ENCODE data around the gene GNG14.
"Not testable (repeated sequence)": the region's sequence is repeated elsewhere in the genome, so short reads cannot be mapped to it uniquely, and the experiment has no call there.

Gene GNG14

GRCh38 chr19:12696366-12697335, 8.9 kb downstream of the GNG14 start, which contains the start of gene FBXW9:
FBXW9 (minus strand) TSS chr19:12696631; CDS start chr19:12696581, 50 bp downstream.
- DNase-seq = peak; percentile 95

DNA sequence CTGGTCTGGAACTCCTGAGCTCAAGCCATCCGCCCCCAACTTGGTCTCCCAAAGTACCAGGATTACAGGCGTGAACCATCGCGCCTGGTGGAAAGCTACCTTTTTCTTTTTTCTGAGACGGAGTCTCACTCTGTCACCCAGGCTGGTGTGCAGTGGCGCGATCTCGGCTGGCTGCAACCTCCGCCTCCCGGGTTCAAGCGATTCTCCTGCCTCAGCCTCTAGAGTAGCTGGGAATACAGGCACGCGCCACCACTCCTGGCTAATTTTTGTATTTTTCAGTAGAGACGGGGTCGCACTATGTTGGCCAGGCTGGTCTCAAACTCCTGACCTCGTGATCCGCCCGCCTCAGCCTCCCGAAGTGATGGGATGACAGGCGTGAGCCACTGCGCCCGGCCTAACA, 9.6 kb downstream of the GNG14 start:
- DNase-seq = not testable (repeated sequence)

GRCh38 chr19:12698138-12698537, 10.3 kb downstream of the GNG14 start:
- no peak for DNase-seq

DNA sequence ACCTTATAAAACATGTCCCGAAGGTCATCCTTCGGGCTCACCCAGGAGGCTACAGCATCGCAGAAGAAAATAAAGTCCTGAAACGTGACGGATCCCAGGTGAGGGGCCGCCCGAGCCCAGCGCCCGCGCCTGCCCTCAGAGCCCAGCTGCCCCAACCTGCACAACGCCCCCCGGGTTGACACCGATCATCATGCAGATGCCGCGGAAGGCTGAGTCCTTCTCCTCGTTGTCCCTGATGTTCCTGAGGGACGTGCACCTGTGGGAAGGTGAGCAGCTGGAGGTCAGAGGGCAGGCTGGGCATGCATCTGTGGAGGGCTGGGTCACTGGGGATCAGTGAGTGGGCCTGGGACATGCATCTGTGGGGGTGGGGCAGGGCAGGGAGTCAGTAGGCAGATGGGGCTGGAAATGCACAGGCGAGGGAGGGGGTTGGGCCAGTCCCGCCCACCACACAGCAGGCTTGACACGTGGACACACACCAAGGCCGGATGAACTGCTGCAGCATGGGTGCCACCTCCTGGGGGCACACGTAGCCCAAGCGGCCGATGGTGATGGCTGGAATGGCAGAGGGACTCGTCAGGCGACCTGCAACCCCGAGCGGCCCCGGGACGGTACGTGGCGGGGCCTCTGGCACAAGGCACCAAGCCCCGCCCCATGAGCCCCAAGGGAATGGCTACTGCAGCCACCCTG, 13.9 kb downstream of the GNG14 start:
- no peak for DNase-seq

GRCh38 chr19:12703046-12703445, 15.2 kb downstream of the GNG14 start:
- no peak for DNase-seq

- no peak for DNase-seq
These were observed 17.4 kb downstream of the GNG14 start for GRCh38 chr19:12705169-12705568.

GRCh38 chr19:12705654-12706331, 18.0 kb downstream of the GNG14 start:
- no peak for DNase-seq

- DNase-seq = no peak
These were observed 18.5 kb downstream of the GNG14 start for GRCh38 chr19:12706332-12706718.

DNA sequence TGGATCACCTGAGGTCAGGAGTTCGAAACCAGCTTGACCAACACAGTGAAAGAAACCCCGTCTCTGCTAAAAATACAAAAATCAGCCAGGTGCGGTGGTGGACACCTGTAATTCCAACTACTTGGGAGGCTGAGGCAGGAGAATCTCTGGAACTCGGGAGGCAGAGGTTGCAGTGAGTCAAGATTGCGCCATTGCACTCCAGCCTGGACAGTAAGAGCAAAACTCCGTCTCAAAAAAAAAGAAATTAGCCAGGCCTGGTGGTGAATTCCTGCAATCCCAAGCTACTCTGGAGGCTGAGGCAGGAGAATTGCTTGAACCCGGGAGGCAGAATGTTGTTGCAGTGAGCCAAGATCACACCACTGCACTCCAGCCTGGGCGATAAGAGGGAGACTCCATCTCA, 20.8 kb downstream of the GNG14 start:
- no peak for DNase-seq

GRCh38 chr19:12711187-12711586, 23.4 kb downstream of the GNG14 start:
- DNase-seq = no peak

GRCh38 chr19:12712077-12712476, 24.3 kb downstream of the GNG14 start:
- DNase-seq = peak; percentile 32

DNA sequence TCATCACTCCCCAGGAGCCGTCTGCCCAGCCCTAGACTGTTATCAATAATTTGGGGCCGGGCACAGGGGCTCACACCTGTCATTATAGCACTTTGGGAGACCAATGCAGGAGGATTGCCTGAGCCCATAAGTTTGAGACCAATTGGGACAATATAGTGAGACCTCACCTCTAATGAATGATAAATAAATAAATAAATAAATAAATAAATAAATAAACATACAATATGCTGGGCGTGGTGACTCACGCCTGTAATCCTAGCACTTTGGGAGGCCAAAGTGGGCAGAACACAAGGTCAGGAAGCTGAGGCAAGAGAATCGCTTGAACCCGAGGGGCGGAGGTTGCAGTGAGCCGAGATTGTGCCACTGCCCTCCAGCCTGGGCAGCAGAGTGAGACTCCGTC, 25.5 kb downstream of the GNG14 start:
- DNase-seq = not testable (repeated sequence)

DNA sequence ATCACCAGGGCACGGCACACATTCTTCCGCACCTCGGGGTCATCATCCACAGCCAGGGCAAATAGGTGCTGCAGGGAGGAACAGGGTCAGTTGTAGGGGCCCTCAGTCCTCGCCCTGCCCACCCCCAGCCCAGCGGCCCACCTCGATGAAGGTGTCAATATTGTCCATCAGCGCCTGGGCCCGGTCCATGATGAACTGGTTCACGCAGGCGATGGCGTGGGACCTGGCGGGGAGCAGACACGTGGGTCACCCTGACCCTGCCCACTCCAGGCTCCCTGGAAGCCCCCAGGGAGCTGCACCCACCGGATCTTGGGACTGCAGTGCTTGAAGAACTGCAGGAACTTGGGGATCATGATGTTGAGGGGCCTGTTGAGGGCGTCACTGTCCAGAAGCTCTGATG, 27.3 kb downstream of the GNG14 start:
- no peak for DNase-seq

- no peak for DNase-seq
These were observed 28.1 kb downstream of the GNG14 start for GRCh38 chr19:12715929-12716328.

- no peak for DNase-seq
These were observed 32.5 kb downstream of the GNG14 start for GRCh38 chr19:12720296-12720695.

DNA sequence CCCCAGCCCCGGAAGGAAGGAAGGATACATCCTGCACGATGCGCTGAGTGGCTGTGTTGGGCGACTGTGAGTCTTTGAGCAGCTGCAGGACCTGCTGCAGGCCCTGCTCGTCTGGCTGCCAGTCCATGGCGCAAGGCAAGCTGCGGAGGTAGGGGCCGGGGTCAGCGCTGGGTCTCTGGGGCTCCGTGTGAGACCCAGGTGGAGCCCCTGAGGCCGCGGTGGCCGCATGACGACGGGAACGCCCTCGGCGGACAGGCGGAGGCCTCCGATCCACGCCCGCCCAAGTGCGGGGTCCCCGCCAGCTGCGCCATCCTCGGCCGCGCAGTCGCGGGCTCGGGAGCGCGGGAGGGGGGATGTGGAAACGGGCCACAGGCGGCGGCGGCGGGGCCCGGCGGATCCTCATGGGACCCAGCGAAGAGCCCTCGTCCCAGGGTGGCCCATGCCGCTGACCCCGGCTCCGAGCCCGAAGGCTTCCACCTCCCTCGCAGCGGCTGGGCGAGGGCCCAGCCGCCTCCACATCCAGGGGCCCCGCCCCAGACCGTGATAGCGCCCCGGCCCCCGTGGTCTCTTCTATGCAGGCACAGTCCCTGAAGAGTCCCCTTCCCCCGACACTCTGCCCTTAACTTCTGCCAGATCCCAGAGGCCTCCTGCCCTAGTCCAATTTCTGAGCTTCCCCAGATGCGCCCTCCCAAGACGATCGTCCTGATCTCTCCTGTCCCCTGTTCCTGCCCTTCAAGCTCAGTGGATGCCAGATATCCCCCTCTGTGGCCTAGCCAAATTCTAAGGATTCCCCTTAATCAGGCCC, 33.3 kb downstream of the GNG14 start:
- no peak for DNase-seq

DNA sequence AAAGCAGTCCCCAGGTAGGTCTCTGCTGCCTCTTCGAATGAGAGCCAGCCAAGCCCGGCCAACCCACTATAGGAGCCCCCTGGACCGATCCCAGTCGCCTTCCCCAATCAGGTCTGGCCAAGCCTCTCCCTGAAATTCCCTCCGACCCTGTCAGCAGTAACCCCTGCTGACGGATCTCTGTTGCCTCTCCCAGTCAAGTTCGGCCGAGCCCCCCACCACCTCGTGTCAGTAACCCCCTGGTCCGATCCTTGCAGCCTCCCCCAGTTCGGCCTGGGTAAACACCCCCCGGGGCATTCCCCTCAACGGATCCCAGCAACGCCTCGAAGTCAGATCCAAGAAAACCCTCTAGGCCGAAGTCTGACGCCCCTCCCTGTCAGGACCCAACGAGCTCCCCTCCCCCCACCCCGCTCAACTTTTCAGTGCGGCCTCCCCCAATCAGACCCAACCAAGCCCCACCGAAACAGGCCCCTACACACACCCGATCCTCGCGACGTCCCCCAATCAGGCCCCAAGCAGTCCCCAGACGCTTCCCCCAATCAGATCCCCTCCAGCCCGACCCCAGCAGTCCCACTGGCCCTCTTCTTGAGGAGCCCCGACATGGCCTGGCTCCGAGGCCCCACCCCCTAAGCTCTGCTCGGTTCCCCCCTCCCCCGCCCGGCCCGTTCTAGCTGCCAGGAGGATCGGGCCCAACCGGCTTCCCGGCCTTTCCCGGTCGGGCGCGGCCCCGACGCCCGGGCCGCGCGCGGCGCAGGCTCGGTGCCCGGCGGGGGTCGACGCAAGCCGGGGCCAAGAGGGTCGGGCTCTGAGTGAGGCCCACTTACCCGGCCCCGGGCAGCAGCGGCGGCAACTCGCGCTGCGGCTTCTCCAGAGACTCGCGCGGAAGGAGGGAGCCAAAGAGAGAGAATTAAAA, 34.1 kb downstream of the GNG14 start:
- DNase-seq = peak; percentile 64

DNA sequence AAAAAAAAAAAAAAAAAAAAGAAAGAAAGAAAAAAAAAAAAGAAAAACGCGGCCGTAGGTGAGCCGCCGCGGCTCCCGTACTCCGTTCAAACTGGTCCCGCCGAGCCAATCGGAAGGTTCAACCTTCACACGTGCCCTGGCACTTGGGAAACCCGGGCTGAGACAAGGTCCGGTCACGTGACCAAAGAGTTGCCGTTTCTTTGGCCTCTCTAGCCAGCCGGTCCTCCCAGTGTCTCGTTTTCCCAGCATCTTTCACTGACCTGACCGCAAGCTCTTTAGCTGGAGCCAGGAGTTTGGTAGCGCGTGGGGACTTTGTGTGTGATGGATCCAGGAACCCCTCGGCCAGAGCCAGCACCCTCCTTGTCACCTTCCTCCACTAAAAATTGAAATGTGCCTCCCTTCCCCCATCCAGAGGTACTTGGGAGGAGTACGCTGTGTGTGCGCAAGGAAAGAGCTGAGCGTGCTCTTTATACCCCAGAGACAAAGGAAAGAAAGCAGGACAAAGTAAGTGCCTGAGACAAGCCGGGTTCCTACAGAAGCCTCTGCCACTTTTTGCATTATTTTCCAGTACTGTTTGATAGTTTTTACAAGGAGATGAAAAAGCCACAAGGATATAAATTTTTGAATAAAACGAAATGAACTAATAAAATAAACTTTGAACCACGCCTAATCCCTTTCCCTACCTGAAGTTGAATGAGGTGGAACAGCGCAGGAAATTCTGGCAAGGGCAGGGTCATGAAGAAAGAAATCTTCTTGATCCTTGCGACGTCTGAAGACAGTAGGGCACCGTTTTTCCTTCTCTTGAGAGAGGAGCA, 35.0 kb downstream of the GNG14 start:
- DNase-seq = peak; percentile 97

DNA sequence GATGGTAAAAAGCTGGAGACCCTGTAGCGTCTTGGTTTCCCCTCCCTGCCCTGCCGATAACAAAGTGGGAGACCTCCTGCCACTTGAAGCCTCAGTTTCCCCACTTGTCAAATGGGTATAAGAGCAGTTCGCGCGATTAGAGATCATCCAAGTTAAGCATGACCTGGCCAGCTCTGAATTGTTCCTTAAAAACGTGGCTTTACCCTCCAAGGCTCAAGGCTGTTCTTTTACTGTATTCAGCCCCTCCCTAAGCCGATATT, 35.5 kb downstream of the GNG14 start:
- DNase-seq = no peak

DNA sequence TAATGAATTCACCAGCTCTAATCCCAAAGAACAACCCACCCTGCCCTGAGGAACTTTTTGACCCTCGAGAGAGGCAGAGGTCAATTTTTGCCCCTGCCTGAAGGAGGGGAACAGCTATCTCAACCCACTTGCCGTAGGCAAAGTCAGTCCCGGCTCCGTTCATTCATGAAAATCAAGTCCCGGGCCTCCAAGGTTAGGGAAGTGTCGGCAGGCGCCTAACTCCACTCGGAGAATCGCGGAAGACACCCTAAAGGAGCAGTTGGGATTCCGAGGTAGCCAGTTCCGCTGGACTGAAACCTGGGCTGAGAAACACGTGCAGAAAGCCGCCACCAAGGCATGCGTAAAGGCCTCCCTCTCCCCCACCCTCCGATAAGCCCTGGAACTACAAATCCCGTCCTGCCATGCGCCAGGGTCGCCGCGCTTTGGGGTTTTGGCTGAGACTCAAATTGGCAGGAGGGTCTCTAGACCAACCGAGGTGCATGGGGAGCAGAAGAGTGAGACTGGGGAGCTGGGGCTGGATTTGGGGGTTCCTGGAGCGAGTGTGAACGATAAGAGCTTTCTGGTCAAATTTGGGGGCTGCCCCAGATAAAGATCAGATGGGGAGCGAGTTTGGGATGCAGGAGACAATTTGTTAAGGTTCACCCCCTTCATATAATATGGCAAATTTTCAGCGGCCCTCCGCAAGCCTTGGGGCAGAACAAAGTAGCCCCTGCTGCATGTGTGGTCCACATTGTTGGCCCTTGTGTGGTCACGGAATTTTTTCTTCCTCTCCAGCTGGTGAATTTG, 36.0 kb downstream of the GNG14 start, which contains the start of gene TNPO2:
Gene TNPO2 (minus strand): TSS at position 292 of the 786 bp plus-strand sequence. CDS start 2,955 bp downstream, outside the sequence.
- DNase-seq = peak; percentile 57

All from CD4-positive, alpha-beta T cell treated with Interferon gamma for 1 hour (primary cell).